Heart right ventricle (tissue), 16 donors: ENCODE measurements around the gene MS4A8. TPM values are rescaled to one million over a fixed set of nuclear protein-coding genes. Genes with fewer than 3 reads are reported as not detected.

Source experiments
- ATAC-seq, 8 donors: fragments of 200-7000 bp; cut with Tn5 transposase; one replicate each; pipeline ENCODE4 v1.9.1; 2020; ENCODE audit warnings: mild to moderate bottlenecking in 8 of 8, moderate library complexity in 8 of 8, moderate number of reproducible peaks in 1 of 8
- DNase-seq, 2 donors: peaks; one replicate each; pipeline ENCODE4 v3.0.0-alpha.2; 2020
- H3K27ac ChIP-seq, 10 donors: fragments of 200-600 bp; sonication (generic) in 2 of 10; one replicate each; pipeline versions ENCODE4 v1.5.0 to v1.8.0; 2020 to 2022; ENCODE audit warnings: mild to moderate bottlenecking in 3 of 10
- H3K27me3 ChIP-seq, 7 donors: fragments of 200-600 bp; one replicate each; pipeline ENCODE4 v1.8.0; 2021 to 2022; ENCODE audit warnings: mild to moderate bottlenecking in 2 of 7
- H3K36me3 ChIP-seq, 9 donors: fragments of 200-600 bp; sonication (generic) in 1 of 9; one replicate each; pipeline versions ENCODE4 v1.5.0 to v1.8.0; 2020 to 2022; ENCODE audit warnings: mild to moderate bottlenecking in 2 of 9
- H3K4me1 ChIP-seq, 9 donors: fragments of 200-600 bp; sonication (generic) in 1 of 9; one replicate each; pipeline versions ENCODE4 v1.5.0 to v1.8.0; 2020 to 2022; ENCODE audit warnings: mild to moderate bottlenecking in 4 of 9
- H3K4me3 ChIP-seq, 10 donors: fragments of 200-600 bp; sonication (generic) in 2 of 10; one replicate each; pipeline versions ENCODE4 v1.5.0 to v1.8.0; 2020 to 2022; ENCODE audit warnings: mild to moderate bottlenecking in 7 of 10, moderate library complexity in 2 of 10
- H3K9me3 ChIP-seq, 11 donors: fragments of 200-600 bp in 10 of 11; sonication (generic) in 2 of 11; one replicate each; pipeline versions ENCODE4 v1.5.0 to v1.8.0; 2013 to 2022; ENCODE audit warnings: mild to moderate bottlenecking in 2 of 11, control low read depth in 1 of 11, moderate library complexity in 1 of 11
- WGBS, 2 donors: extraction: QIAGEN DNeasy Blood & Tissue Kit; methylation state at CpG; one replicate each; pipeline ENCODE4 v1.1.7; 2013; ENCODE audit warnings: inconsistent platforms in 1 of 2; 5-methylcytosine and 5-hydroxymethylcytosine counted together
- intact Hi-C, 10 donors: fragments of 100-400 bp; cut with DNase I; formaldehyde crosslinking; loops; one replicate each; pipeline versions ENCODE4 v1.11.1 to v1.14.2; 2022
- polyA plus RNA-seq, 2 donors: library from polyadenylated mRNA; stranded (reverse); fragments of 200-250 nt; gene quantifications; one replicate each; pipeline ENCODE4 v1.2.3, GENCODE V29; 2013
- total RNA-seq, 10 donors: library from RNA; stranded (reverse); fragmentation: NEBNext Ultra II Directional in 3 of 10; extraction: Animal tissue kit (Norgen Biotek cat#: 25700) in 3 of 10; gene quantifications; one replicate each; pipeline versions ENCODE4 v1.2.1 to v1.2.4, GENCODE V29; 2021 to 2023
- TF ChIP-seq, protein P1 (sequence below), 9 donors: fragments of 200-600 bp; sonication (generic) in 2 of 9; IDR thresholded peaks; one replicate each; pipeline versions ENCODE4 v1.5.0 to v1.8.0; 2021 to 2022; ENCODE audit warnings: antibody characterized with exemption in 9 of 9, mild to moderate bottlenecking in 5 of 9, moderate library complexity in 1 of 9
- donor health status: Arrhythmogenic right ventricular cardiomyopathy.
- donor health status: ischemic (EF 13 %, LVEDD 7.1; RV severe dilation, severe dysfunction).
- donor health status: healthy with polysubstance abuse.
- donor health status: DM: no; HTN: yes; CAD: no.
- donor health status: DM: no; HTN: no; CAD: no.
- donor health status: ischemic (EF 25% LVEDD 6.9; RV normal size, moderate dysfunction).
- donor health status: ischemic (EF 25% LVEDD 5.7; RV mildly dilated, moderate dysfunction).
- donor health status: healthy.
- donor health status: DM: yes; HTN: yes; CAD: no.
- donor health status: Ischemic cardiomyopathy.
- donor health status: ischemic (EF 35%, LVEDD 5.7; RV mildly dilated, moderate dysfunction).
- donor health status: nonischemic (EF 11% LVEDD 7.7; RV severe dilation, severe dysfunction).
- donor health status: DM: yes; HTN: yes; CAD: no.
- donor health status: PGD.
- donor health status: ischemic (EF 29% LVEDD 5.4; RV normal size, mild dysfunction).
- donor health status: nonischemic (EF 23%, LVEDD 6.1; RV moderate dilation, normal function).

The MS4A8 gene
- total and polyA plus RNA-seq, 12 donors = not detected

- H3K9me3 ChIP-seq = peaks cover 0 to 5% (median 0%) of the 10 kb centered on the region in 11 donors
- DNase-seq (no peak), ATAC-seq (peak in 1 of 8 donors; percentile 33)
- peaks cover 0 to 56% (median 33%) of the 10 kb centered on the region in 7 donors for H3K27me3 ChIP-seq
- intact Hi-C loops = no loop called here
- no peak overlapping the region for H3K4me3 ChIP-seq
- peaks cover 0 to 11% (median 0%) of the 10 kb centered on the region in 9 donors for H3K4me1 ChIP-seq
- no peaks in the 10 kb centered on the region for H3K36me3 ChIP-seq
- no peak overlapping the region for H3K27ac ChIP-seq
- WGBS, 2 donors = 71 to 75% methylated on average over 4 of the region's 4 CpGs
- TF ChIP-seq, protein P1, sequence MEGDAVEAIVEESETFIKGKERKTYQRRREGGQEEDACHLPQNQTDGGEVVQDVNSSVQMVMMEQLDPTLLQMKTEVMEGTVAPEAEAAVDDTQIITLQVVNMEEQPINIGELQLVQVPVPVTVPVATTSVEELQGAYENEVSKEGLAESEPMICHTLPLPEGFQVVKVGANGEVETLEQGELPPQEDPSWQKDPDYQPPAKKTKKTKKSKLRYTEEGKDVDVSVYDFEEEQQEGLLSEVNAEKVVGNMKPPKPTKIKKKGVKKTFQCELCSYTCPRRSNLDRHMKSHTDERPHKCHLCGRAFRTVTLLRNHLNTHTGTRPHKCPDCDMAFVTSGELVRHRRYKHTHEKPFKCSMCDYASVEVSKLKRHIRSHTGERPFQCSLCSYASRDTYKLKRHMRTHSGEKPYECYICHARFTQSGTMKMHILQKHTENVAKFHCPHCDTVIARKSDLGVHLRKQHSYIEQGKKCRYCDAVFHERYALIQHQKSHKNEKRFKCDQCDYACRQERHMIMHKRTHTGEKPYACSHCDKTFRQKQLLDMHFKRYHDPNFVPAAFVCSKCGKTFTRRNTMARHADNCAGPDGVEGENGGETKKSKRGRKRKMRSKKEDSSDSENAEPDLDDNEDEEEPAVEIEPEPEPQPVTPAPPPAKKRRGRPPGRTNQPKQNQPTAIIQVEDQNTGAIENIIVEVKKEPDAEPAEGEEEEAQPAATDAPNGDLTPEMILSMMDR (IDR thresholded peaks at IDR 0.05) = no peak
These were observed 62.2 kb downstream of the MS4A8 start for GRCh38 chr11:60761436-60762190.

GRCh38 chr11:60762851-60763691 lies 63.7 kb downstream of the MS4A8 start:
- intact Hi-C loops = no loop called here
- TF ChIP-seq, protein P1 (IDR thresholded peaks at IDR 0.05) = peak in 3 of 9 donors; percentile 7 to 17 (median 10)
- no peak overlapping the region for H3K27ac ChIP-seq
- peaks cover 6 to 59% (median 46%) of the 10 kb centered on the region in 7 donors for H3K27me3 ChIP-seq
- H3K4me1 ChIP-seq = peaks cover 0 to 11% (median 0%) of the 10 kb centered on the region in 9 donors
- ATAC-seq (no peak), DNase-seq (no peak)
- no peak overlapping the region for H3K4me3 ChIP-seq
- WGBS, 2 donors = 59 to 63% methylated on average over 11 of the region's 11 CpGs
- no peaks in the 10 kb centered on the region for H3K36me3 ChIP-seq
- no peaks in the 10 kb centered on the region for H3K9me3 ChIP-seq

GRCh38 chr11:60763692-60764369 lies 64.4 kb downstream of the MS4A8 start:
- Histone ChIP-seq H3K9me3 (no peaks in the 10 kb centered on the region), H3K4me3 (no peak overlapping the region), H3K36me3 (no peaks in the 10 kb centered on the region), H3K4me1 (peaks cover 0 to 11% (median 0%) of the 10 kb centered on the region in 9 donors), H3K27ac (no peak overlapping the region), H3K27me3 (peaks cover 6 to 59% (median 40%) of the 10 kb centered on the region in 7 donors)
- no peak for DNase-seq
- no peak for ATAC-seq
- intact Hi-C loops = no loop called here
- TF ChIP-seq, protein P1 (IDR thresholded peaks at IDR 0.05) = no peak
- 82 to 87% methylated on average over 11 of the region's 11 CpGs for WGBS, 2 donors

- Histone ChIP-seq H3K27me3 (peaks cover 6 to 67% (median 31%) of the 10 kb centered on the region in 7 donors), H3K4me3 (no peak overlapping the region), H3K27ac (no peak overlapping the region), H3K9me3 (no peaks in the 10 kb centered on the region), H3K36me3 (no peaks in the 10 kb centered on the region), H3K4me1 (peaks cover 0 to 5% (median 0%) of the 10 kb centered on the region in 9 donors)
- TF ChIP-seq, protein P1 (IDR thresholded peaks at IDR 0.05) = no peak
- WGBS, 2 donors = 25 to 43% methylated on average over 1 of the region's 1 CpG
- intact Hi-C loops = loop anchor here in 1 of 10 donors (5.0 kb wide), 1 partner anchor 362 kb away; no protein-coding TSS in a partner anchor
- DNase-seq (no peak), ATAC-seq (no peak)
These were observed 65.5 kb downstream of the MS4A8 start for GRCh38 chr11:60764879-60765278.
